Activated T-cell treated with anti-CD3 and anti-CD28 coated beads, Interleukin-2, amount 50 U/mL, for 1 hour (primary cell): ENCODE data around the gene C1orf87.

Experiments
- DNase-seq: peaks from one replicate; pipeline ENCODE4 v3.0.0-alpha.2; 2020

C1orf87 gene, protein sequence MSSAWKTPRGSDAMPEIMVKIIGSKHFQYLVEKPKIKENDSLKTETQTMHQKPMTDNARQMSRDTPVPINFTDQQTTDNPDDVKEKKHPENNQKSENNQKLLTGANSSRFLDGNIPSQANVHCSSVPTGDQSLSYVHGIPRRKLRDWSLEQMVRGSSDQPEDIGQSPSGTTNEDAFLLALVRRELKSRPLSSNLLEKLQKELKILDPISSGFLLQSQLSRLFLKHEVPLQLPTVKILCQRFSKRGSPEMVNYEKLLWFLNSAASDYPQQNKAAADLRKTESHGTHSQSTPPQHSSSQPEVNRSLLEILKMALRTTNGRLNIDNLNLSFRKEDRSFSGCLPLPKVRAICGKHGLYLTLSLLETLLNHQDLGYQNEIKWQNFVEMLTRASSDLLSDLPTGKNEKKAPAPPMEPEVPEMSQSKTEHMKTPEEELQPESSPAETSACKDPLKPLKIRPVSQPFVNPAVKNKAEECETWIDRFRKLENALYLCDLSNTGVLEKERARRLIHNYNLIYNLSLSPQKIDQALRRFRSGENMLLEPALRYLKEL

GRCh38 chr1:60073605-60074278, at the start of gene C1orf87:
C1orf87 (minus strand) TSS chr1:60073770; CDS start chr1:60072643, 1,127 bp downstream.
- no peak for DNase-seq

- no peak for DNase-seq
These were observed 44.5 kb upstream of the C1orf87 start for GRCh38 chr1:60118085-60118484.

DNA sequence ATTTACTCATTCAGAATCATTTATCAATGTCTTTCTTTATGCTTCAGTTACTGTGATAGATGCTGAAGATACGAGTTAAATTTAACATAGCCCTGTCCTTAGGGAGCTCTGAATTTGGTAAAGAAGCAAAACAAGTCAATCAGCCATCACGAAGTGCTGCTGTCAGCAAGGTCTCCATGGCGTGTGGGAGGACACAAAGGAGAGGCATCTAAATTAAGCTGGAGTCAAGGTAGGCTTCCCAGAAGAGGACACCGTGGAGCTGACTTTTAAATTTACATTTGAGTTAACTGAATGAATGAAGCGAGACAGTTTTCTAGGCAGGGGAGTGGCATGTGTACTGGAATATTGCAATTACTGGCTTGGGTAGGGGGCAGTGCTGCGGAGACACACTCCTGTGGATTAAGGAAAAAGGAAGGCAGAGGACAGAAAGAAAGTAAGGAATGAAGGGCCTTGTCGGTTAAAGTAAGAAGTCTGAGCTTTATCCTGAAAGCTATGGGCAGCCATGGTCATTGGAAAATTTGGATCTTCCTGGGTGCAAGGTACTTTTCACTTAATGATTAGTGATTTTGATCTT, 41.3 kb upstream of the C1orf87 start:
- DNase-seq: no peak

- DNase-seq: no peak
These were observed 40.0 kb upstream of the C1orf87 start for GRCh38 chr1:60113596-60113995.

- no peak for DNase-seq
These were observed 39.5 kb upstream of the C1orf87 start for GRCh38 chr1:60113028-60113427.

DNA sequence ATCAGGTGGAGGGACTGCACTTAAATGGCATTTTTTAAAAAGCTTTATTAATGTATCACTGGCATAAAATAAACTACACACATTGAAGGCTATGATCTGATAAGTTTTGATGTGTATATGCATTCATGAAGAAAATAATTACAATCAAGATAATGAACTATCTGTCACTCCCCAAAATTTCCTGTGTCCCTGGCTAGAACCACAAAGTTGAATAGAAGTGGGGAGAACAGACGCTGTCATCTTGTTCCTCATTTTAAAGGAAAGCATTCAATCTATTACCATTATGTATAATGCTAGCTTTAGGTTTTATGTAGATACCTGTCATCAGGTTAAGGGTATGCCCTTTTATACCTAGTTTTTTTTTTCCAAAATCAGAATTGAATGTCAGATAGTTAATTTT, 38.1 kb upstream of the C1orf87 start:
- no peak for DNase-seq

GRCh38 chr1:60111118-60111517, 37.5 kb upstream of the C1orf87 start:
- DNase-seq: no peak

- no peak for DNase-seq
These were observed 34.6 kb upstream of the C1orf87 start for GRCh38 chr1:60108196-60108595.

- DNase-seq: no peak
These were observed 29.6 kb upstream of the C1orf87 start for GRCh38 chr1:60103186-60103585.

DNA sequence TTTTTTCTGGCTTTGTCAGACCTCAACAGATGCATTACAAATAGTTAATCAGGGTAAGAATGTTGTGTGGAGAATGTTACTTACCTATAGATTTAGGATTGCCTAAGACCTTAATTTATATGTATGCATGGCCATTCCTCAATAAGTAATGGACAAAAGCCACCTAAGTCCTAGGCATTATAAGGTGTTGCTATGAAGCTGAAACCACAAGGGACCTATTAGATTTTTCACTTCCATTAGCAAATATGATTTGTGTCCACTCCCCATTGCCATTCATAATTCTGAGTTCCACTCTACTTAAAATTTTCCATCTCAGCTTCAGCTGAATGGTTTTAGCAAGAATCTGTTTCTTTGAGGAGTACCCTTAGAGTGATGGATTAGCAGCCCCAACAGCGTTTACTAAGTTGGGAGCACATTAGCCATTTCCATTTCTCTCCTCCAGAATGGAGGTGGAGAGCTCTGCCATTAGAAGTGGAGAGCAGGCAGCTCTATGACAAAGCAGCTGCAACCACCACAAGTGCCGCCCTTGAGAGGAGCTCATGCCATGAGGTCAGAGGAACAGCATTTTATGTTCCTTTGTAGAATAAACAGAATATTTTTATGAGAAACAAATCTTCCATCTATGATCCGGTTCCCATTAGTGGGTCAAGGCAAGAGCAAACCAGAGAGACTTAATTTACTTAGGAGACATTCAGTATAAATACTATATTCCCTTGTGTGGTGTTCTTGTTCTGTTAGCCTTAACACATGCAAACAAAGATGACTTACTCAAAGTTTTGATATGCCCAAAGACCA, 28.9 kb upstream of the C1orf87 start:
- DNase-seq: no peak

DNA sequence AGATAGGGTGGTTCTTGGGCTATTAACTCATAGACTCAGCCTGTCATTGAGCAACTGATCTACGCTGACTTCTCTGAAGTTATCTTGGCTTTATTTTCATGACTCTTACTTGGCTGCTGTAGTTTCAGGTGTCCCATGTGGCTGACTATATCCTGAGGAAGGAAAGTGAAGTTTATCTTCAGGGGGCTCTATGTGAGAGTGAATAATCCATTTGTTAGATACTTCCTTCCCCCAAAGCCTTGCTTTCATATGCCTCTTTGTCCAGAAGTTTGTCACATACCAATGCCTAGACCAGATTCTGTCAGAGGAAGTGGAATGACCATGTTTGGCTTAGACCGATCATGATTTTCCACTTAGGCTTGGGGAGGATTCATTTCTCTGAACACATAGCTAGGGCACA, 27.9 kb upstream of the C1orf87 start:
- no peak for DNase-seq

DNA sequence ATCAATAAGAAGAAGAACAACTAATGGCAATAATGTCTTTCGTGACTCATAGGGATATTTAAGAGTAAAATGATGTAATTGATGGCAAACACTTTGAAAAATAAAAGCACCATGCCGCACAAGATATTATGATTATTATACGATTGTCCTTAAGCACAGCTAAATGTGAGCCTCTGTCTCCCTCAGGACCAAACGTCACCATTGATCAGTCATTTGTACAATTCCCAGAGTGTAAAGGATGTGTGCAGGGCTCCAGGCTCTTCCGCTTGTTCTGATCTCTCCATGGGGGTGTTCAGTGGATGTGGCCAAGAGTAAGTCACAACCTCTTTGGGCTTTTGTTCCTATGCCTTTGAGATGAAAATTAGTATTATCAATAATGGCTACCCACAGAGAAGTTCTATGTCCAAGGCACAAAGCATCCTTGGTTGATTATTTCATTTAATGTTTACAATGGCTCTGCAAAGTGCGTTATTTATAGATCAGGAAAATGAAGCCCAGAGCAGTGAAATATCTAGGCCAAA, 17.7 kb upstream of the C1orf87 start:
- DNase-seq: no peak

GRCh38 chr1:60090655-60091054, 17.1 kb upstream of the C1orf87 start:
- no peak for DNase-seq

DNA sequence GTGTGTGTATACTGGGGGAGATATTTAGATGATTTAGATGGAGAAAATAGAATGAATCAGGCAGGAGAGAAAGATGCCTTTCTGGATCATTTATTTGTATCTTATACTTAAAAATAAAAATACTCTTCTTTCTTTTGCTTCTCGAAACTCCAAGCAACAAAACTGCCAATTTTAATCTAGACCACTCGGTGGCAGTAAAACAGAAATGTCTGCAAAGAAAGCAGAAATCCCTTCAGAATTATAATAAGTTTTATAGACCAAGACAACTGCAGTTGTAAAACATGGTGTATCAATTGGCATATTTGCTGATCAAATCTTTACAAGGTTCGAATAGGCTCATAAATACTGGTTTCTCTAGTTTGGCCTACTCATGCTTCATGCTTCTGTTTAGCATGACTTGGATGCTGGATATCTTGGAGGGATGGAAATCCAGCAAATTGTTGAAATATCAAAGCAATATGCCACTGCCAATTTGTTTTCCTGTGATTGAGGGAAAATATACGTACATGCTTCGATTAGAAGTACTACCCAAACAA, 15.1 kb upstream of the C1orf87 start:
- DNase-seq: no peak

DNA sequence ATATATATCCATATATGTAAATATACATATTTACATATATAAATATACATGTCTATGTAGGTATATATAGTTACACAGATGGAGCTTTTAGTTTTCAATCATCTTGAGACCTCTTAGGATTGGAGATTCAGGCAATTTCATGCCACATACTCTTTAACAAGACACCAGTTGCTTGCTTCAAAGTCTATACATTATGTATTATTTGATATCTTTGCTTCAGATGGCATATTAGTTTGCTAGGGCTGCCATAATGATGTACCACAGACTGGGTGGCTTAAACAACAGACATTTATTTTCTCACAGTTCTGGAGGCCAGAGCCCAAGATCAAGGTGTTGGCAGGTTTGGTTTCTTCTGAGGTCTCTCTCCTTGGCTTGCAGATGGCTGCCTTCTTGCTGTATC, 14.1 kb upstream of the C1orf87 start:
- DNase-seq: no peak

DNA sequence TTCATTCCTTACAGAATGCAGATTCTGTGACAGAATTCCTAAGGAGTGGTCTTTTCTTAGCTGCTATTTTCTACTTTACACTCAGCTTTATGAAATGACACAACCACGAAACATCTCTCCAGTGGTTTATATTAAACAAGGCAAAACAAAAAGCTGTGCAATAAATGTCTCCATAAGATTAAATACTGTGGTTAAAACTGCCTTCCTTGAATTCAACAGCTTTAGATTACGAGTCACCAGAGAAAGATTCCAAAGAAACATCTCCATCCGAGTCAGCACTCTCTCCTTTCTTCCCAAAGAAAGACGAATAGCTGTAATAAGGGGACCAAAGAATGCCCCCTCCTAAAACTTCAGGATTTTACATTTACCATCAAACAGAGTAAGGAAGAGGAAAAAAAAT, 4.6 kb upstream of the C1orf87 start:
- no peak for DNase-seq

DNA sequence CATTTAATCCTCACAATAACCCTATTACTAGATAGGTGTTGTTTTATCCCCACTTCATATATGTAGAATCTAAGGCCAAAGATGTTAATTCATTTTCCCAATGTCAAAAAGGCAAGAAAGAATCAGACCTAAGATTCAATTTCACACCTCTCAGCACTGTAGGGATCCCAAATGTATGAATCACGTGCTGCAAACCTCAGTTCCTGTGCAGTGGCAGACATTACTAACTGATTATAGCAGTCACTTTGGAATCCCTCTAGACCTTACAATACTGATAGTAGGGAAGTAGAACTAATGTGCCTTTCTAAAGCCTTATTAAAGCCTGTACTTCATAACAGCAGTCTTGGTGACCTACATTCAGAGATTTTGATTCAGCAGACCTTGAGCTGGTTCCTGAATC, 2.3 kb downstream of the C1orf87 start:
- DNase-seq: no peak

- DNase-seq: no peak
These were observed 3.9 kb downstream of the C1orf87 start for GRCh38 chr1:60069691-60070090.

- no peak for DNase-seq
These were observed 5.1 kb downstream of the C1orf87 start for GRCh38 chr1:60068393-60069045.

DNA sequence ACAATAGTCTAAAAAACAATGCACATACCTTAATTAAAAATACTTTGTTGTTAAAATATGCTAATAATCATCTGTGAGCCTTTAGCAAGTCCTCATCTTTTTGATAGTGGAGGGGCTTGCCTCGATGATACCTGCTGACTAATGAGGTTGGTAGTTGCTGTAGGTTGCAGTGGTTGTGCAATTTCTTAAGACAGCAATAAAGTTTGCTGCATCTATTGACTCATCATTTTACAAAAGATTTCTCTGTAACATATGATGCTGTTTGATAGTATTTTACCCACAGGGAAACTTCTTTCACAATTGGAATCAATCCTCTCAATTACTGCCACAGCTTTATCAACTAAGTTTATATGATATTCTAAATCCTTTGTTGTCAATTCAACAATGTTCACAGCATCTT, 7.6 kb downstream of the C1orf87 start:
- DNase-seq: no peak

DNA sequence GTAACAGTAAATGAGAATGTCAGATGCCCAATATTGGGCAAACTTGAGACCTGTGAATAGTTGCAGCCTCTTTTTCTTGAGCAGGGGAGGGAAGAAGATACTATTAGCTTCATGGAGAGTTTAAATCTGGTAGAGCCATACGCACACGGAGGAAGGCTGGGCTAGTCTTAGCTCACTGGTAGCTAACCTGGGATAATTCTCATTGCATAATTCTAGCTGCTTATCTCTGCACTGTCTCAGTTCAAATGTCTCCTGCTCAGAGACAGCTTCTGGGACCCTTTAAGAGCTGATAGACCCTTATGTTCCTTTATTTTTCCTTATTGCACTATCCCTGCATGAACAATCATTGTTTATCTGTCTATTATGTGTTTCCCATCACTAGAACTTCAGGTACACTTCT, 8.4 kb downstream of the C1orf87 start:
- DNase-seq: no peak

DNA sequence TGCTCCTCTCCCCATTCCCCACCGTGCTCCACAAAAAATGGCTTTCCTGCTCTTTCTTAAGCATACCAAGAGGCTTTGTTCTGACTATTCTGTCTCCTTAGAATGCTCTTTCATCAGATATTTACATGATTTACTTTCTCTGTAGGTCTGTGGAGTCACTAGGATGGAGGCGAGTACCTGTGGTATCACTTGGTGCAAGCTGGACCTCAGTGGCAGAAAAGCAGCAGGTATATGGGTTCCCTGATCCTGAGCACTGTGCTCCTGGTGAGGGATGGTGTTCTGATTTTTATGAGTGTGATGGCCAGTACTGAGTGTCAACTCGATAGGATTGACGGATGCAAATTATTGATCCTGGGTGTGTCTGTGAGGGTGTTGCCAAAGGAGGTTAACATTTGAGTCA, 10.0 kb downstream of the C1orf87 start:
- no peak for DNase-seq
